GM21529 (cell line): ENCODE results near the gene FGFRL1.
"Not testable (repeated sequence)": the region's sequence is repeated elsewhere in the genome, so short reads cannot be mapped to it uniquely, and the experiment has no call there.

Experiments
- ATAC-seq: cut with Tn5 transposase; IDR thresholded peaks from one replicate; pipeline ENCODE4 v1.9.1; 2021; ENCODE audit not compliant: unreplicated experiment

FGFRL1 gene

GRCh38 chr4:973431-974397 is 37.7 kb upstream of the FGFRL1 start, which contains the start of gene DGKQ:
TSS of gene DGKQ (minus strand) at chr4:973569. CDS start at chr4:973482, 87 bp downstream.
- ATAC-seq, result peak; percentile 65

GRCh38 chr4:974668-975067 is 36.8 kb upstream of the FGFRL1 start:
- ATAC-seq, result no peak

GRCh38 chr4:976016-976415 is 35.4 kb upstream of the FGFRL1 start:
- not testable (repeated sequence) for ATAC-seq

- ATAC-seq, result no peak
Observed at GRCh38 chr4:978957-979701, 32.3 kb upstream of the FGFRL1 start.

- no peak for ATAC-seq
Observed at GRCh38 chr4:982291-982690, 29.1 kb upstream of the FGFRL1 start.

GRCh38 chr4:982814-983213 is 28.6 kb upstream of the FGFRL1 start:
- ATAC-seq, result no peak

- no peak for ATAC-seq
Observed at GRCh38 chr4:984336-985054, 26.9 kb upstream of the FGFRL1 start.

- no peak for ATAC-seq
Observed at GRCh38 chr4:985123-985830, 26.1 kb upstream of the FGFRL1 start.

GRCh38 chr4:986428-986878 is 25.0 kb upstream of the FGFRL1 start:
- peak; percentile 12 for ATAC-seq

GRCh38 chr4:986879-987623 is 24.4 kb upstream of the FGFRL1 start, which contains the start of gene IDUA:
TSS of gene IDUA (plus strand) at chr4:987044. CDS start at chr4:987085, 41 bp downstream.
- peak; percentile 76 for ATAC-seq

GRCh38 chr4:987624-988513 is 23.6 kb upstream of the FGFRL1 start:
- no peak for ATAC-seq

GRCh38 chr4:988726-989721 is 22.4 kb upstream of the FGFRL1 start:
- no peak for ATAC-seq

GRCh38 chr4:989722-990471 is 21.5 kb upstream of the FGFRL1 start:
- no peak for ATAC-seq

GRCh38 chr4:990746-991367 is 20.6 kb upstream of the FGFRL1 start:
- no peak for ATAC-seq

- no peak for ATAC-seq
Observed at GRCh38 chr4:991451-992296, 19.8 kb upstream of the FGFRL1 start.
